ENCODE results near the gene HIBCH. TPM values are rescaled to one million over a fixed set of nuclear protein-coding genes. Genes with fewer than 3 reads are reported as not detected.

The HIBCH gene
- polyA plus RNA-seq, 2 of the 4 experiments (the other 2 are of a cell fraction): 21.8 to 26.9 TPM

GRCh38 chr2:190277234-190278112, 42.2 kb downstream of the HIBCH start:
- 21% methylated on average over 4 of the region's 4 CpGs for WGBS (ENCODE audit: missing lambda C conversion rate)
- peak in 1 of 2 experiments; percentile 47 for DNase-seq (ENCODE audit: low read depth in 1 of 2, low spot score in 1 of 2)
- no peak for FAIRE-seq
- no peak overlapping the region for H3K4me2 ChIP-seq
- CTCF ChIA-PET: interaction anchor here (0.6 to 4.9 kb wide), 18 partner anchors 9 to 537 kb away, joined by 3 to 23 read pairs (median 4); partner anchors contain the start of gene HIBCH
- peak in 1 of 2 experiments; percentile 66; a peak in 3 of 6 replicates for ATAC-seq
- no peak overlapping the region for H3K4me3 ChIP-seq
- POLR2A ChIA-PET: no interaction called here
- TF ChIP-seq CTCF (IDR thresholded peaks at IDR 0.05) (peak; percentile 77), ZFP36 (IDR thresholded peaks at IDR 0.05; ENCODE audit: borderline replicate concordance, partially characterized antibody) (peak; percentile 67), NPAS2 (CRISPR knock-in tag; IDR thresholded peaks at IDR 0.05; ENCODE audit: borderline replicate concordance) (no peak), RAD21 (conservative IDR thresholded peaks at IDR 0.05 in 1 of 2, IDR thresholded peaks at IDR 0.05 in 1 of 2) (peak; percentile 79 to 85), ZNF302 (CRISPR knock-in tag; IDR thresholded peaks at IDR 0.05) (no peak), SMC3 (IDR thresholded peaks at IDR 0.05) (peak; percentile 73)
- peaks cover 3% of the 10 kb centered on the region; the same call in 1 of the 3 replicates for H3K4me1 ChIP-seq
- H3K27ac ChIP-seq: no peak overlapping the region
- no peaks in the 10 kb centered on the region for H3K9me3 ChIP-seq

- Histone ChIP-seq H3K27ac (no peak overlapping the region), H3K4me1 (peaks cover 26% of the 10 kb centered on the region), H3K4me2 (no peak overlapping the region), H3K9me3 (no peaks in the 10 kb centered on the region), H3K4me3 (no peak overlapping the region)
- ChIA-PET POLR2A (no interaction called here), CTCF (interaction anchor here (0.6 to 2.0 kb wide), 4 partner anchors 92 to 184 kb away, joined by 3 to 12 read pairs (median 5); a partner anchor contains a TSS)
- no peak for TF ChIP-seq BHLHE40 (IDR thresholded peaks at IDR 0.05; ENCODE audit: low read depth, low read length)
- TF ChIP-seq PBX3 (IDR thresholded peaks at IDR 0.05): no peak
- no peak for TF ChIP-seq HOXA7 (CRISPR knock-in tag; IDR thresholded peaks at IDR 0.05)
- no peak for TF ChIP-seq KDM5A (IDR thresholded peaks at IDR 0.05)
- TF ChIP-seq MYC (IDR thresholded peaks at IDR 0.05; ENCODE audit: borderline replicate concordance, low read length): no peak
- TF ChIP-seq ESRRA (IDR thresholded peaks at IDR 0.05; ENCODE audit: borderline replicate concordance, low read length): no peak
- no peak for TF ChIP-seq FOSL2 (IDR thresholded peaks at IDR 0.05)
- TF ChIP-seq FOSL2 (CRISPR knock-in tag; IDR thresholded peaks at IDR 0.05): no peak
- ATAC-seq: no peak
- FAIRE-seq: no peak
- WGBS (ENCODE audit: missing lambda C conversion rate): 96% methylated on average over 1 of the region's 2 CpGs
- DNase-seq (ENCODE audit: low read depth in 1 of 2, low spot score in 1 of 2): no peak
These were observed 47.2 kb downstream of the HIBCH start for GRCh38 chr2:190272457-190272842.

DNA sequence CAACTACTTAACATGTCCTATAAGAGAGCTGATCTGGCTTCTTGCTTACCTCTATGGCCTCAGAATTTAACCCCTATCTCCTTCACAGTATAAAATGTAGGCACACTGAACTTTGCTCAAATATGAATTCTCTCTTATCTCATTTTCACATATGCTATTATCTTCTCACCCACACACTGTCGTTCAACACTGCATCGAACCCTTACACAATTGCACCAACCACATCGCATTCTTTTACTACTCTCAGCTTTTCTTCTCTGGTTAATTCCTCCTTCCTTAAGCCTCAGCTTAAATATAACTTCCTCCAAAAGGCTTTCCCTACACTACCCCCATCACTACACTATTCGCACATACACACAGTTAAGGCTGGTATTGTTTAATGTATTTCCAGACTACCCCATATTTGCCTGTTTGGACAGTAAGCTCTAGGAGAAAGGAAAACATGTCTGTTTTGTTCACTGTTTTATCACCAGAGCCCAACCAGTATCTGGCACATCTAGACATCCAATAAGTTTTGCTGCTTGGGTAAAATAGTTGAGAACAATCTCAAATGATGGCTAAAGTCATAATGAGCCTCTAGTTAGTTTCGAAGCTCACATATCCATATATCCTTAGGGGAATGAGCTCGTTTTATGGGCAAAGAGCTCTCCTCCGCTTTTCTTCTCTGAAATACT, 47.7 kb downstream of the HIBCH start:
- no peak for TF ChIP-seq EHMT2 (IDR thresholded peaks at IDR 0.05; ENCODE audit: low read depth)
- Histone ChIP-seq H3K27ac (no peak overlapping the region), H3K4me2 (no peak overlapping the region), H3K4me3 (no peak overlapping the region), H3K9me3 (no peaks in the 10 kb centered on the region), H3K4me1 (peaks cover 29% of the 10 kb centered on the region)
- POLR2A ChIA-PET: no interaction called here
- no peak for DNase-seq (ENCODE audit: low read depth in 1 of 2, low spot score in 1 of 2)
- FAIRE-seq: peak; percentile 23
- 79% methylated on average over 7 of the region's 7 CpGs for WGBS (ENCODE audit: missing lambda C conversion rate)
- CTCF ChIA-PET: interaction anchor here (1.9 to 2.0 kb wide), 2 partner anchors 92 to 183 kb away, joined by 5 to 12 read pairs; a partner anchor contains a TSS
- no peak for ATAC-seq

All from A549 (cell line).